HG03196 (cell line): ENCODE measurements around the gene SPRY2.

Experiments
- ATAC-seq: cut with Tn5 transposase; IDR thresholded peaks from one replicate; pipeline ENCODE4 v1.9.1; 2021; ENCODE audit not compliant: unreplicated experiment

SPRY2 gene

GRCh38 chr13:80341101-80341755 is at the start of gene SPRY2:
SPRY2 (minus strand) TSS chr13:80341126; CDS start chr13:80337705, 3,421 bp downstream.
- ATAC-seq: peak; percentile 69

- no peak for ATAC-seq
Observed at GRCh38 chr13:80390338-80390737, 49.4 kb upstream of the SPRY2 start.

GRCh38 chr13:80389073-80390038 is 48.4 kb upstream of the SPRY2 start:
- no peak for ATAC-seq

GRCh38 chr13:80388506-80388905 is 47.6 kb upstream of the SPRY2 start:
- no peak for ATAC-seq

GRCh38 chr13:80386592-80386991 is 45.7 kb upstream of the SPRY2 start:
- no peak for ATAC-seq

- no peak for ATAC-seq
Observed at GRCh38 chr13:80386002-80386401, 45.1 kb upstream of the SPRY2 start.

- no peak for ATAC-seq
Observed at GRCh38 chr13:80382576-80382975, 41.6 kb upstream of the SPRY2 start.

- ATAC-seq: no peak
Observed at GRCh38 chr13:80379245-80379644, 38.3 kb upstream of the SPRY2 start.

- ATAC-seq: no peak
Observed at GRCh38 chr13:80376554-80376953, 35.6 kb upstream of the SPRY2 start.

- no peak for ATAC-seq
Observed at GRCh38 chr13:80374901-80375300, 34.0 kb upstream of the SPRY2 start.

GRCh38 chr13:80374444-80374843 is 33.5 kb upstream of the SPRY2 start:
- ATAC-seq: no peak

- no peak for ATAC-seq
Observed at GRCh38 chr13:80371840-80372509, 31.0 kb upstream of the SPRY2 start.

- ATAC-seq: no peak
Observed at GRCh38 chr13:80367473-80367872, 26.5 kb upstream of the SPRY2 start.

GRCh38 chr13:80363890-80364503 is 23.1 kb upstream of the SPRY2 start:
- ATAC-seq: no peak

- no peak for ATAC-seq
Observed at GRCh38 chr13:80362481-80362880, 21.6 kb upstream of the SPRY2 start.

GRCh38 chr13:80361883-80362327 is 21.0 kb upstream of the SPRY2 start:
- peak; percentile 89 for ATAC-seq

GRCh38 chr13:80361298-80361697 is 20.4 kb upstream of the SPRY2 start:
- ATAC-seq: no peak

- ATAC-seq: no peak
Observed at GRCh38 chr13:80360453-80360800, 19.5 kb upstream of the SPRY2 start.

- ATAC-seq: no peak
Observed at GRCh38 chr13:80359778-80360452, 19.0 kb upstream of the SPRY2 start.

- no peak for ATAC-seq
Observed at GRCh38 chr13:80359414-80359777, 18.5 kb upstream of the SPRY2 start.
